EH (cell line): ENCODE data around the gene APEH.

ENCODE experiments used
- DNase-seq: peaks from one replicate; pipeline ENCODE4 v3.0.0-alpha.2; 2015; ENCODE audit warnings: low read depth

The APEH gene

GRCh38 chr3:49673715-49674496 lies at the start of gene APEH:
Gene APEH, plus strand, starts transcription at chr3:49674351. Its CDS starts 51 bp downstream, at chr3:49674402.
- DNase-seq: peak; percentile 98

GRCh38 chr3:49625071-49625470 lies 49.1 kb upstream of the APEH start:
- DNase-seq: no peak

- DNase-seq: peak; percentile 52
These were observed 48.0 kb upstream of the APEH start for GRCh38 chr3:49626101-49626581.

- DNase-seq: no peak
These were observed 47.4 kb upstream of the APEH start for GRCh38 chr3:49626796-49627195.

GRCh38 chr3:49627634-49628033 lies 46.5 kb upstream of the APEH start:
- DNase-seq: no peak

GRCh38 chr3:49628249-49628648 lies 45.9 kb upstream of the APEH start:
- DNase-seq: no peak

GRCh38 chr3:49629451-49629850 lies 44.7 kb upstream of the APEH start:
- DNase-seq: no peak

GRCh38 chr3:49629866-49630265 lies 44.3 kb upstream of the APEH start:
- no peak for DNase-seq

GRCh38 chr3:49630784-49631183 lies 43.4 kb upstream of the APEH start:
- DNase-seq: no peak

- no peak for DNase-seq
These were observed 39.4 kb upstream of the APEH start for GRCh38 chr3:49634736-49635135.

GRCh38 chr3:49636883-49637609 lies 37.1 kb upstream of the APEH start:
- no peak for DNase-seq

GRCh38 chr3:49638445-49638844 lies 35.7 kb upstream of the APEH start:
- peak; percentile 73 for DNase-seq

- DNase-seq: peak; percentile 20
These were observed 34.6 kb upstream of the APEH start for GRCh38 chr3:49639551-49639950.

GRCh38 chr3:49641292-49641691 lies 32.9 kb upstream of the APEH start:
- DNase-seq: no peak

- no peak for DNase-seq
These were observed 32.0 kb upstream of the APEH start for GRCh38 chr3:49641921-49642707.

- no peak for DNase-seq
These were observed 31.4 kb upstream of the APEH start for GRCh38 chr3:49642708-49643145.

GRCh38 chr3:49644684-49645083 lies 29.5 kb upstream of the APEH start:
- DNase-seq: no peak

- DNase-seq: no peak
These were observed 27.9 kb upstream of the APEH start for GRCh38 chr3:49646236-49646635.

GRCh38 chr3:49647741-49648140 lies 26.4 kb upstream of the APEH start:
- no peak for DNase-seq

GRCh38 chr3:49648354-49649019 lies 25.7 kb upstream of the APEH start:
- DNase-seq: no peak

GRCh38 chr3:49649576-49649975 lies 24.6 kb upstream of the APEH start:
- DNase-seq: no peak

GRCh38 chr3:49650177-49650576 lies 24.0 kb upstream of the APEH start:
- DNase-seq: no peak
